ENCODE results near the gene CEACAM8.
"Not testable (repeated sequence)": the region's sequence is repeated elsewhere in the genome, so short reads cannot be mapped to it uniquely, and the experiment has no call there.

The CEACAM8 gene

GRCh38 chr19:42540071-42540553, 54.6 kb downstream of the CEACAM8 start:
- DNase-seq (ENCODE audit: low spot score), result peak; percentile 62

DNA sequence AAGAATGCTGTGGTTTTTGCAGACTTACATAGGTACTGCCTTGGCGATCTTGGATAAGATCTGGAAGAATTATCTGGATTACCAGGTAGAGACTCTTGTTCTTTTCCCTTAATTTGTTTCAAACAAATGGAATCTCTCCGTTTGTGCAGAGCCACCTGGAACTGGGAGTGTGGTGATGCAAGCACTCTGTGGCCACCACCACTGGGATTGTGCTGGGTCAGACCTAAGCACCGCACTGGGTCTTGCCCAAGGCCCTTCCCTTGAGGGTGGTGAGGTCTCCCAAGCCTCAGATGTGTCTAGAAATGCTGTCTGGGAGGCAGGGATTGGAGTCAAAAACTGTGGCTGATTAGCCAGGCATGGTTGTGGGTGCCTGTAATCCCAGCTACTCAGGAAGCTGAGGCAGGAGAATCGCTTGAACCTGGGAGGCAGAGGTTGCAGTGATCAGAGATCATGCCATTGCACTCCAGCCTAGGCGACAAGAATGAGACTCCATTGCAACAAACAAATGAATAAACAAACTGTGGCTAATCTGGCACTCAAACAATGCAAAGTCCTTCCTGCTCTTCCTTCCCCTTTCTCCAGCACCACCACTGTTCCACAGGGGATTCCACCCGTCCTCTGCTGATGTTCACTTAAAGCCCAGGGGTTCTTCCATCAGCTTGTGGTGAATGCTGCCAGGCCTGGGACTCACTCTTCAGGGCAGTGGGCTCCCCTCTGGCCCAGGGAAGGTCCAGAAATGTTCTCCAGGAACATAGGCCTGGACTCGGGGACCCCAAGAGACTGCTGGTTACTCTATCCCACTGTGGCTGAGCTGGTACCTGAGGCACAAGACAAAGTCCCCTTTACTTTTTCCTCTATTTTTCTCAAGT, 55.6 kb downstream of the CEACAM8 start:
- DNase-seq (ENCODE audit: low spot score), result peak; percentile 15

DNA sequence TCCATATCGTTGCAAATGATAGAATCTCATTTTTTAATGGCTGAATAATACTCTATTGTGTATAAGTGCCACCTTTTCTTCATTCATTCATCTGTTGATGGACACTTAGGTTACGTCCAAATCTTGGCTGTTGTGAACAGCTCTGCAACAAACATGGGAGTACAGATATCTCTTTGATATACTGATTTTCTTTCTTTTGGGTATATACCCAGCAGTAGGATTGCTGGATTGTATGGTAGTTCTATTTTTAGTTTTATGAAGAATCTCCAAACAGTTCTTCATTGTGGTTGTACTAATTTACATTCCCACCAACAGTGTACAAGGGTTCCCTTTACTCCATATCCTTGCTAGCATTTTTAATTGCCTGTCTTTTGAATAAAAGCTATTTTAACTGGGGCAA, 59.4 kb downstream of the CEACAM8 start:
- DNase-seq (ENCODE audit: low spot score), result not testable (repeated sequence)

GRCh38 chr19:42534391-42534790, 60.3 kb downstream of the CEACAM8 start:
- DNase-seq (ENCODE audit: low spot score), result no peak

GRCh38 chr19:42532891-42533290, 61.8 kb downstream of the CEACAM8 start:
- DNase-seq (ENCODE audit: low spot score), result no peak

DNA sequence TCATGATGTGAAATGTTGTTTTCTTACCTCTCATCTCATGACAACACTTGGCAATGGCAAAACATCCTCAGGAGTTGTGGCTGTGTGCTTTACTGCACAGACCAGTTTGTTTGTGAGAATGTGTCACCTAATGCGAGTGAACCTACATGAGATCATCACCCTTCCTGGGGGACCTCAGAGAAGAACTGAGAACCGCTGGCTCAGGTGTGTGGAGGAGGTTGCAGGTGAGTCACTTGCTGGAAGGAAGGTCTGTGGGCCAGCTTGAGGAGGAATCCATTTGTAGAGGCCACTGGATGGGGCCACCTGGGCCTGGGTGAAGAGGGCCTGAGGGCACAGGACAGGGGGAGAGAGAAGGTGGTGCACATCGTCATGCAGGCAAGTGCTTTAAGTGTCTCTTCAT, 63.4 kb downstream of the CEACAM8 start:
- DNase-seq (ENCODE audit: low spot score), result no peak
